ENCODE measurements around the gene PHACTR1.

- TF ChIP-seq POLR2A (IDR thresholded peaks at IDR 0.05): no peak
- TF ChIP-seq CTCF (IDR thresholded peaks at IDR 0.05): no peak
Measured at GRCh38 chr6:12798326-12798725, 81.8 kb downstream of the PHACTR1 start.
